HUES6 (cell line): ENCODE measurements around the gene ADGRF4.
"Not testable (repeated sequence)": the region's sequence is repeated elsewhere in the genome, so short reads cannot be mapped to it uniquely, and the experiment has no call there.

ENCODE experiments used
- H3K27ac ChIP-seq: 2 replicates; pipeline ENCODE4 v1.7.0; 2013; ENCODE audit warnings: low read depth, mild to moderate bottlenecking, low read length, inconsistent platforms
- H3K27me3 ChIP-seq: 2 replicates; pipeline ENCODE4 v1.6.1; 2013; ENCODE audit warnings: low read length; ENCODE audit not compliant: control insufficient read depth, insufficient read depth
- H3K36me3 ChIP-seq: 2 replicates; pipeline ENCODE4 v1.6.1; 2013; ENCODE audit warnings: low read length; ENCODE audit not compliant: control insufficient read depth, insufficient read depth
- H3K4me1 ChIP-seq: 2 replicates; pipeline ENCODE4 v1.6.1; 2013; ENCODE audit warnings: low read length; ENCODE audit not compliant: control insufficient read depth, insufficient read depth
- H3K4me3 ChIP-seq: 2 replicates; pipeline ENCODE4 v1.5.1; 2013; ENCODE audit warnings: low read depth, low read length
- H3K9ac ChIP-seq: one replicate; pipeline ENCODE4 v1.6.1; 2013; ENCODE audit warnings: mild to moderate bottlenecking, low read length
- H3K9me3 ChIP-seq: 2 replicates; pipeline ENCODE4 v1.6.1; 2013; ENCODE audit warnings: low read depth, low read length; ENCODE audit not compliant: control insufficient read depth, insufficient read depth

ADGRF4 gene

DNA sequence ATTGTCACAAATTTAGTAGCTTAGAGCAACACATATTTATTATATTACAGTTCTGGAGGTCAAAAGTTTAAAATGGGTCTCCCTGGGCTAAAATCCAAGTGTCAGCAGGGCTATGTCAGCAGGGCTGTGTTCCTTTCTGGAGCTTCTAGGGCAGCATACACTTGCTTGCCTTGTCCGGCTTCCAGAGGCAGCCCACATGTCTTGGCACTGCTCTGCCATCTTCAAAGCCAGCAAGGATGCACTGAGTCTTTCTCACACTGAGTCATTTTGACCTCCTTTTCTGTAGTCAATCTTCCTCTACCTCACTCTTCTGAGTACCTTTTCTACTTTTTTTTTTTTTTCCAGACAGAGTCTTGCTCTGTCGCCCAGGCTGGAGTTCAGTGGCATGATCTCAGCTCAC lies 39.0 kb downstream of the ADGRF4 start:
- Histone ChIP-seq H3K4me1 (peaks cover 41% of the 10 kb centered on the region), H3K27me3 (no peaks in the 10 kb centered on the region), H3K9me3 (no peaks in the 10 kb centered on the region), H3K9ac (no peak overlapping the region), H3K27ac (no peak overlapping the region), H3K4me3 (no peak overlapping the region), H3K36me3 (no peaks in the 10 kb centered on the region)

DNA sequence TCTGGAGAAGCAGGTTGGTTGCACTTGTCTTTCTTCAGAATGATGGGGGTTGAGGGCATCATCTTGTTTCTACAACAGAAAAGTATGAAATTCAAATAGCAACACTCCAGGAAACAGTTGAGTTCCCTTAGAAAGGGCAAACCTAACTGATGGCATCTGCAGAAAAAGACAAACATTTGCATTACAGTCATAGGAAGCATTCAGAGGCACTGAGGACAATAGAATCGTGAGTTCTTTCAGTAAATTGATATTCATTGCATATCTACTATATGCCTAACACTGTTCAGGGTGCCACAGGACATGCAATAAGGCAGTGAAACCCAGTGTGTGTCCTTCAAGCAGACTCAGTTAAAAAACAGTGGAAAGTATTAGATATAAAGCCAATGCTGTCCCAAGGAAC lies 42.3 kb downstream of the ADGRF4 start:
- no peak overlapping the region for H3K9ac ChIP-seq
- H3K27me3 ChIP-seq = no peaks in the 10 kb centered on the region
- H3K4me1 ChIP-seq = peaks cover 16% of the 10 kb centered on the region
- no peak overlapping the region for H3K4me3 ChIP-seq
- no peaks in the 10 kb centered on the region for H3K36me3 ChIP-seq
- no peak overlapping the region for H3K27ac ChIP-seq
- 0 out of 2 replicates have a peak, but pooled peaks cover 4% of the 10 kb centered on the region for H3K9me3 ChIP-seq

DNA sequence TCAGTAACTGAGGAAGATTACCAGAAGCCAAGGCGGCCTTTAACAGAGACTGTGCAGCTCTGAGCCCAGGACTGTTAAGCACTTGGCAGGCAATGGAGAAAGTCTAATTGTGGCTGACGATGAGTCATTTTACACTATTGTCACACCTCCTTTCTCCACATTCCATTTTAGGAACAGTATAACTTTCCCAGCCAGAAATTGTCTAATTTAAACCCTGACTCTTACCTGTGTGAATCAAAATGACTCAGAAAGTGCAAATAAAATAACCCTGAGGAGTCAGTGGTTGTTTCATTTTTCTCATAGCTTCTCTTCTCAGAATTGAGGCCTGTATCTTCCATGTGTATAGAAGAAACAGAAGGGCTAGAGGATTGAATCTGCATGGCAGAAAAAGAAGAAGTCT lies 43.4 kb downstream of the ADGRF4 start:
- H3K4me1 ChIP-seq = peaks cover 6% of the 10 kb centered on the region
- no peak overlapping the region for H3K4me3 ChIP-seq
- no peaks in the 10 kb centered on the region for H3K27me3 ChIP-seq
- H3K9me3 ChIP-seq = 0 out of 2 replicates have a peak, but pooled peaks cover 4% of the 10 kb centered on the region
- no peak overlapping the region for H3K9ac ChIP-seq
- no peak overlapping the region for H3K27ac ChIP-seq
- H3K36me3 ChIP-seq = no peaks in the 10 kb centered on the region

DNA sequence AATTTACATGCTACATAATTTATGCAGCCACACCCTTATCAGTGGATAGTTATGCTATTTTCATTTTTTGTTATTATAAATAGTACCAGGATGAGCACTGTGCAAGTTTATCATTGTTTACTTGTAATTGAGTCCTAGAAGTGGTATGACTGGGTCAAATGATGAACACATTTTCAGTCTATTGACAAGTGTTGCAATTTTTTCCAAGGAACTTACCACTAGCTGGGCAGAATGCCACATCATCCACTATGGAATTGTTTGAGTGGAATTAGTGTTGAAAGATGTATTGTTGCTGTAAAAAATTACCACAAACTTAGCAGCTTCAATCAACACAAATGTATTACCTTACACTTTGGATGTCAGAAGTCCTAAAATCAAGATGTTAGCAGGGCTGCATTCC lies 45.4 kb downstream of the ADGRF4 start:
- Histone ChIP-seq H3K27me3 (no peaks in the 10 kb centered on the region), H3K4me3 (no peak overlapping the region), H3K4me1 (peaks cover 4% of the 10 kb centered on the region; the same call in 1 of the 2 replicates), H3K9ac (no peak overlapping the region), H3K27ac (no peak overlapping the region), H3K36me3 (no peaks in the 10 kb centered on the region), H3K9me3 (0 out of 2 replicates have a peak, but pooled peaks cover 4% of the 10 kb centered on the region)

DNA sequence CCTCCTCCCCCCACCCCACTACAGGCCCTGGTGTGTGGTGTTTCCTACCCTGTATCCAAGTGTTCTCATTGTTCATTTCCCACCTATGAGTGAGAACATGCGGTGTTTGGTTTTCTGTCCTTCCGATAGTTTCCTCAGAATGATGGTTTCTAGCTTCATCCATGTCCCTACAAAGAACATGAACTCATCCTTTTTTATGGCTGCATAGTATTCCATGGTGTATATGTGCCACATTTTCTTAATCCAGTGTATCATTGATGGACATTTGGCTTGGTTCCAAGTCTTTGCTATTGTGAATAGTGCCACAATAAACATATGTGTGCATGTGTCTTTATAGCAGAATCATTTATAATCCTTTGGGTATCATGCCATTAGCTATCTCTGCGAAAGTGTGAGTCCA lies 46.9 kb downstream of the ADGRF4 start:
- H3K27ac ChIP-seq, H3K36me3 ChIP-seq, H3K4me3 ChIP-seq, H3K4me1 ChIP-seq, H3K9ac ChIP-seq, H3K9me3 ChIP-seq, H3K27me3 ChIP-seq: not testable (repeated sequence)

DNA sequence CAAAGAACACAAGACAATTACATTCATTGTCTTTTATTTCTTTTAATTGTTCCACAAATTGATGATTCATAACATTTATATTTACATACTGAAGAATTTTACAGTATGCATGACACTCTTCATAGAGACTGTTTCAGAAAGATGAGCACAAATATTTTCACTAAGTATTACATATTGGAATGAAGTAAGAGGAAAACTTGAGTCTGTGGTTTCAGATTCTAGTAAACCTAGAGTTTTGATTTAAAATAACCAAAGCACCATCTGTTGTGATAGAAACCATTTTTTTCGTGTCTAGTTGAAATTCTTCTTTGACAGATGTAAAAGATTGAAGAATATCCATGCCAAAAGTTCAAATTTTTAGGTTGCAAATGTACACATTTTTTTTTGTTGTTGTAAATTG lies 51.4 kb downstream of the ADGRF4 start:
- no peak overlapping the region for H3K9ac ChIP-seq
- peaks cover 6% of the 10 kb centered on the region; the same call in 1 of the 2 replicates for H3K9me3 ChIP-seq
- no peak overlapping the region for H3K4me3 ChIP-seq
- no peaks in the 10 kb centered on the region for H3K27me3 ChIP-seq
- no peaks in the 10 kb centered on the region for H3K4me1 ChIP-seq
- H3K27ac ChIP-seq = no peak overlapping the region
- no peaks in the 10 kb centered on the region for H3K36me3 ChIP-seq

DNA sequence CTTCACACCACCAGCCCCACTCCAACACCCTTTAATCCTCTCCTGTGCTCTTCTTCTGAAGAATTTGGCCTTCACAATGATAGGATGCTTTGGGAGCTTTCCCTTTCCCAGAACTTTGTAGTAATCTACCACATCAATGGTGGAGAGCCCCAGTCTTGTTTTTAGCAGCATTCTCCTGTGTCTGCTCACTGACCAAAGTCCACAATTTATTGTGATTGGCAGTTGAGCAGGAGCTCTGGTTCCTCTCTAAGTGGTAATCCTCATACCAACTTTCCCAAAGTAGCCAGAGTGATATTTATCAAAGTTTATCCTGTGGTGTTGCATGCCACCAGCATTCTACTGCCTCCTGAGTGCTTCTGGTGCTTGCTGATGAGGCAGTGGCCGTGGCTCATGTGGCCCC lies 54.4 kb downstream of the ADGRF4 start:
- H3K4me3 ChIP-seq = no peak overlapping the region
- peaks cover 10% of the 10 kb centered on the region; the same call in 1 of the 2 replicates for H3K9me3 ChIP-seq
- H3K36me3 ChIP-seq = no peaks in the 10 kb centered on the region
- no peak overlapping the region for H3K27ac ChIP-seq
- no peaks in the 10 kb centered on the region for H3K27me3 ChIP-seq
- H3K4me1 ChIP-seq = no peaks in the 10 kb centered on the region
- H3K9ac ChIP-seq = no peak overlapping the region

DNA sequence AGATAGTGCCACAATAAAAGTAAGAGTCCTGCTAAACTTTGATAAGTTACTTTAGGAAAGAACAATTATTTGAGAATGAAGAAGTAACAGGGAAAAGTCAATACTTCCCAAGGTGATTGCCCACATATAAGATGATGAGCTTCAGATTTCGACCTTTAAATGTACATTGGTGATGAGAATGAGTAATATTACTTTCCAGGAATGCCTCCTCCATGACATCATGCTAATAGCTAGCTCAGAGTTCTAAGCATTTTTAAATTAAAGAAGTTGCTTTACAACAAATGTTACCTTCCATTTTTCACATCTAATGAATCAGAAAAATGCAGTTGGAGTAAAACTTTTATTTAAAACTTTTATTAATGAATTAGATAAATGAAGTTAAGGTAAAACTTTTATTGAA lies 61.0 kb downstream of the ADGRF4 start:
- no peaks in the 10 kb centered on the region for H3K27me3 ChIP-seq

DNA sequence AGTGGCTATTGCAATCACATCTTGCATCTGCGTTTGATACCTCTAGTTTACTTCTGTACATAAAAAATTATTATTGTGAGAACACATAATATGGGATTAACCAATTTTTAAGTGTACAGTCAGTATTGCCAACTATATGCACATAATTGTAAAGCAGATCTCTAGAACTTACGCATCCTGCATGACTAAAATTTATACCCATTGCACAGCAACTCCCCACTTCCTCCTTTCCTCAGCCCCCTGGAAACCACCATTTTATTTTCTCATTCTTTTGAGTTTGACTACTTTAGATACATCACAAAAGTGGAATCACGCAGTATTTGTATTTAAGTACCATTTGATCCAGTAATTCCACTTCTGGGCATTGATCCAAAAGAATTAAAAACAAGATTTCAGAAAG lies 64.1 kb downstream of the ADGRF4 start:
- Histone ChIP-seq H3K4me3 (no peak overlapping the region), H3K27ac (no peak overlapping the region), H3K36me3 (no peaks in the 10 kb centered on the region), H3K27me3 (no peaks in the 10 kb centered on the region), H3K9me3 (peaks cover 2% of the 10 kb centered on the region; the same call in 1 of the 2 replicates), H3K9ac (no peak overlapping the region), H3K4me1 (no peaks in the 10 kb centered on the region)

More for the DNA sequence above, 61.0 kb downstream of the ADGRF4 start:
- Histone ChIP-seq H3K27ac (no peak overlapping the region), H3K9ac (no peak overlapping the region), H3K9me3 (0 out of 2 replicates have a peak, but pooled peaks cover 4% of the 10 kb centered on the region), H3K36me3 (no peaks in the 10 kb centered on the region), H3K4me3 (no peak overlapping the region), H3K4me1 (no peaks in the 10 kb centered on the region)

DNA sequence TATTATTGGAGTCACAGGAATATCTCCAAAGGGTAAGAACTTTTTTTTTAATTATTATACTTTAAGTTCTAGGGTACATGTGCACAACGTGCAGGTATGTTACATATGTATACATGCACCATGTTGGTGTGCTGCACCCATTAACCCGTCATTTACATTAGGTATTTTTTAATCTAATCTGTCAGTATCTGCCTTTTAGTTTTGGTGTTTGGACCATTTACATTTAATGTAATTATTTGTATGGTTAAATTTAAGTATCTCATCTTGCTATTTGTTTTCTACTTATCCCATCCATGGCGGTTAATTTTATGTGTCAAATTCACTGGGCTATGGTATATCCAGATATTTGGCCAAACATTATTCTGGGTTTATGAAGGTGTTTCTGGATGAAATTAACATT lies 68.1 kb downstream of the ADGRF4 start:
- Histone ChIP-seq H3K27me3 (no peaks in the 10 kb centered on the region), H3K4me3 (no peak overlapping the region), H3K9me3 (peaks cover 2% of the 10 kb centered on the region; the same call in 1 of the 2 replicates), H3K27ac (no peak overlapping the region), H3K9ac (no peak overlapping the region), H3K36me3 (no peaks in the 10 kb centered on the region), H3K4me1 (no peaks in the 10 kb centered on the region)

DNA sequence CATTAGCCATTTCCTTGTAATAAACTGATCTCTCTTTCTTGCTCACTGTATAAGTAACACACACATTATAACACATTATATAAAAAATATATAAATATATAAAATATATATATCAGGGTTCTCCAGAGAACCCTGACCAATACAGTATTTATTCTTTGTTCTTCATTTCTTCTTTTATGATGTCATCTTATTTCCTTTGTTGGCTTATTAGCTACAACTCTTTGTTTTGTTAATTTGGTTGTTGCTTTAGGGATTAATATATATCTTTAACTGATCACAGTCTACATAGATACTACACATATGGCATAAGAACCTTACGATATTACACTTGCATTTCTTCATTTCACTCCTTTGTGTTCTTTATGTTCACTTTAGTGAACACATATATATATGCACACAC lies 68.7 kb downstream of the ADGRF4 start:
- Histone ChIP-seq H3K9ac (no peak overlapping the region), H3K9me3 (peaks cover 2% of the 10 kb centered on the region; the same call in 1 of the 2 replicates), H3K27ac (no peak overlapping the region), H3K36me3 (no peaks in the 10 kb centered on the region), H3K4me1 (no peaks in the 10 kb centered on the region), H3K4me3 (no peak overlapping the region), H3K27me3 (no peaks in the 10 kb centered on the region)

DNA sequence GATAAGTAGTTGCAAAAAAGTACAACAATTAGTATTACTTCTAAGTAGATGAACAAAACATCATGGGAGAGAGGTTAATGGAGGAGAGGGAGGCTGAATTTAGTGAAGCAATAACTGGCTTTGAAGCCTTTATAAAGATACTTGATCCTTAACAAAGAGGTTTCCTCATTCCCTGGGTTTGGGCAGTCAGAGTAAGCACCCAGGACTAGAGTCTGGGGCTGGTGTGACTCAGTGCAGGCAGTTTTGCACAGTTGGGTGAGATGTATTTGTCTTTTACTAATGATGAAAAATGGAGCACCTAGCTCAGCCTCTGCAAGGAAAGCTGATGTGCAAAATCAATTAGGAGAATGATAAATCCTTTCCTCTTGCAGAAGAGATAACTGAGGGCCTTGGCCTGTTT lies 71.6 kb downstream of the ADGRF4 start:
- Histone ChIP-seq H3K27me3 (no peaks in the 10 kb centered on the region), H3K9ac (no peak overlapping the region), H3K36me3 (no peaks in the 10 kb centered on the region), H3K27ac (no peak overlapping the region), H3K4me3 (no peak overlapping the region), H3K4me1 (no peaks in the 10 kb centered on the region), H3K9me3 (peaks cover 2% of the 10 kb centered on the region; the same call in 1 of the 2 replicates)
